ENCODE results near the gene TMEM131.

TMEM131 gene

DNA sequence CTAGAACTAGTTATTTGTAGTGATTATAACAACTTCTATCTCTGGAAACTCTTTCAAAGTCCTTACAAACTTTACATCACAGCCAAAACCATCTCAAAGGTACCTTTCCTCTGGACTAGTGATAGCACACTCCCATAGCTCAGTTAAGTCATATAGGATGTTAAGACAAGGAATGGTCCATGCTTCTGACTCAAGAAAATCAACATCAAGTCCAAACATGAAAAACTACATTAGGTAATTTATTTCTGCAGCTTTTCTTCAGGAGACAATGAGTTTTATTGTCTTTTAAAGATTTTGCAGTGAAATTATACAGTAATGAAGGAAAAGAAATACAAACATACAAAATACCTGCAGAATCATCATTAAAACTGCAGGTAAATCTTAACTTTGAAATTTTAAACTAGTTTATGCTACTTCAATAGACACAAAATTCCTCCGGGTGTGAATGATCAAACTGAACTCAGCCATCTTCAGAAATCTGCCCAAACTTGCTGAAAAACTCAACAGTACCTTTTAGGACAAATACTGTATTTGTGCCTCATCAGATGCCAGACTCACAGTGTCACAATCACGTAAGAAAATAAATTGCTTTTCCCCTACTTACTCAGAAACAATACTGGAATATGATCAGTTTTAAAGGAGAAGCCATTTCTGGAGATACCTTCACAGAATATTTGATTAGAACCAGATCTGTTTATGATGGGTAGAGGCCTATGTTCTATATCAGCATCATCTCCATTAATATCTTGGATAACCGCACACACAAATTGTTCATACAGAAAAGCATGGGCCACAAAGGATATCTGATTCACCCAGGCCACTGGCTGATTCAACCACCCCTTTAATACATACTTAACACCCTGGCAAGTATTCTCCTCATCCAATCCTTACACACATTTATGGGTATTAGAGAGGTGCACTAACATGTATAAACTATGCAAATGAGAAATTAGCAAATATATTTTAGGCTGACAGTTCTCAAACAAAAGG, 2.6 kb downstream of the TMEM131 start:
- DNase-seq (ENCODE audit: low read depth): no peak

DNA sequence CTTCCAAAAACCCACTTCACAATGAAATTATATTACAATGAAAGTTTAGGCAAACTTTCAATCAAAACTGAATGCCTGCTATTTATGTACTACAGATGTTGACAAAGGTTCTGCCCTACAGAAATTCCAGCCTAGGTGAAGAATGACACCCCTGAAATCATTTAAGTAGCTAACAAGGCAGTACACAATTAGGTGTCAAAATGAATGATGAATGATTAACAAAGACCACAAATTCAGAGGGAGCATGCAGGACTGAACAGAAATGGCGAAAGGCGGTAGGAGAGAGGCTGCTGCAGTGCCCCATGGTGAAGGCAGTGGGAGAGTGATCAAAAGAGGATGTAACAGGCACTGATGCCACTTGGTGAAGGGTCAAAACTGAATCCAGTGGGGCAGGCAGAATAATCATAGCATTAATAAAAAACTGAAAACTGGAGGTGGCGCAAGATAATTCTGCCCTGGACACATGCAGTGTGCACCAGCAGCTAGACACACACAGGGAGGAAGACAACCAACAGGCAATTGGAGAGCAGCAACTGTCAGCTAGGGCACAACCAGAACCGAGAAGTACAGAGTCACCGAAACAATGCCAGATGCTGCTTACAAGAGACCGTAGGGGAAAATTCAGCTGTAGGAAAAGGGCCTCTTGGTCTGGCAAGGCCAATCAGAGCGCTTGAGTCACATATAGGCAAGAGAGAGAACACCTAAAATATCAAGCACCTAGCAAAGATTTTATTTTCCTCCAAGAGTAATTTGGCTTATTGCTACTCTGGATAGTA, 4.5 kb downstream of the TMEM131 start:
- no peak for DNase-seq (ENCODE audit: low read depth)

DNA sequence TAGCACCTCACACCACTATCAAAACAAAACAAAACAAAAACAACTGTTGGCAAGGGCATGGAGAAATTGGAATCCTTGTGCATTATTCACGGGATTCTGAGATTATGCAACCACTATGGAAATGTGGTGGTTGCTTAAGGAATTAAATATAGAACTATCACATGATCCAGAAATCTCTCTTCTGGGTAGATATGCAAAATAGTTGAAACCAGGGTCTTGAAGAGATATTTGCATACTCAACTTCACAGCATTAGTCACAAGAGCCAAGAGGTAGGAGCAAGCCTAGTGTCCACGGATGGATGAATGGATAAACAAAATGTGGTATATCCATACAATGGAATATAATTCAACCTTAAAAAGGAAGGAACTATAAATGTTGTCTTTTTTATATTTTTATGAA, 7.0 kb downstream of the TMEM131 start:
- no peak for DNase-seq (ENCODE audit: low read depth)

DNA sequence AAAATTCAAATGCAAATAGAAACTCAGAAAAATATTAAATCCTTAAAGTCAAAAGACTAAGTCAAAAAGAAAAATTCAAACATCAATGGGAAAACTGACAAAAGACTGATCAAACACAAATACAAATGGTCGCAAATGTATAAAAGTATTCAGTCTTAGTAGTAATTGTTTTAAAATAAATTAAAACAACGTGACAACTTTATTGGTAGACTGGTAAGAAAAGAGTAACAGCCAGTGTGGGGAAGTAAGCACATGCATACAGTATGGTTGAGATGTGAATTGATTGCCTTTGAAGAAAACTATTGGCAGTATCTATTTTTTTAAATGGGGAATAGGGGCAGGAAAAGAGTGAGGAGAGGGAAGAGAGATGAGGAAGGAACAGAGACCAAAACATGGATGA, 9.8 kb downstream of the TMEM131 start:
- DNase-seq (ENCODE audit: low read depth): no peak

DNA sequence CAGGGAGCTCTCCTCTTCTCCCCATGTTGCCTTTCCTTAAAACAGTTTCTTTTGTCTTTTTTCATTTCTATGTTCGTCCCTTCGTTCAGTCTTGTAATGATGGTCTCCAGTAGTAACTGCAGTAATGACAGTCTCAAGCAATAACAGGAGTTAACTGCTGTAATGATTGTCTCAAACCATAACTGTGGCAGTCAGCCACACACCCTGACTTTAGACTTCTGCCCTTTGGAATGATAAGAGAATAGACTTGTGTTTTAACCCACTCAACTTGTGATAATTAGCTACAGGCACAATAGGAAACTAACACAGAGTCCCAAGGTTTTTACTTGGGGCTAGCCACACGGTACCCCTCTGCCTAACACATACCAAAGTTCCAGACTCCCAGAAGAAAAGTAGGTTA, 12.1 kb downstream of the TMEM131 start:
- no peak for DNase-seq (ENCODE audit: low read depth)

DNA sequence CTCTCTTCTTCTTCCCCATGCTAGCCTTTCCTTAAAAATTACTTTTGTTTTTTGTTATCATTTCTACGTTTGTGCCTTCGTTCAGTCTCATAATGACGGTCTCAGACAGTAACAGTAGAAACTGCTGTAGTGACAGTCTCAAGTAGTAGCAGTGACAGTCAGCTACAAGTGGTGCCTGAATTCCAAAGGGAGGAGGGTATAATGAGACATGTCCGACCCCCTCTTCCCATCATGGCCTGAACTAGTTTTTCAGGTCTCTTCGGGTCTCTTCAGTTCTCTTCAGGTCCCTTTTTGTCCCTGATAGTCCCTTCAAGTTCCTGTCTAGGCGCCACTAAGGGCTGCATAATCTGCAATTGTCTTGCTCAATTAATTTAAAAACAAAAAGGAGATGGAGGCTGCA, 12.6 kb downstream of the TMEM131 start:
- no peak for DNase-seq (ENCODE audit: low read depth)

DNA sequence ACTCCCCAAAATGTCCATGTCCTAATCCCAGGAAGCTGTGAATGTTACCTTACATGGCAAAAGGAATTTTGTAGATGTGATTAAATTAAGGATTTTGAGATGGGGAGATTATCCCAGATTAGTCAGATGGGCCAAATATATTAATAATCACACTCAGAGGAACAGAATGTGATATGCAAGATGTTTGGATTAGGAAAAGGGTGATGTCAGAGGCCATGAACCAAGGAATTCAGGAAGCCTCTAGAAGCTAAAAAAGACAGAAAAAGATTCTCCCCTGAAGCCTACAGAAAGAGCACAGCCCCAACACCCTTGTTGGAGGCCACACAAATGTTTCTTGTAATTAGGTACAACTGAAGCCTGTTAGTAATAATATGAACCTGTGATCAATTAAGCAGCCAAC, 13.1 kb downstream of the TMEM131 start:
- DNase-seq (ENCODE audit: low read depth): no peak

DNA sequence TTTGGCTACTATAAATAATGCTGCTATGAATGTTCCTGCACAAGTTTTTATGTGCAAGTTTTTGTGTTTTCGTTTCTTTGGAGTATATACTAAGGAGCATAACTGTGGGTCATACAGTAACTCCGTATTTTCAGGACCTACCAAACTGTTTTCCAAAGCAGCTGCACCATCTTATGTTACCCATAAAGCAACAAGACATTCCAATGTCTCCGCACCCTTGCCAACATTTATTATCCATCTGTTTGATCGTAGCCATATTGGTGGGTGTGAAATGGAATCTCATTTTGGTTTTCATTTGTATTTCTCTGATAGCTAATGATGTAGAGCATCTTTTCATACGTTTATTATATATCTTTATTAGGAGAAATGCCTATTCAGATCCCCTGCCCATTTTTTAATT, 13.8 kb downstream of the TMEM131 start:
- DNase-seq (ENCODE audit: low read depth): no peak

DNA sequence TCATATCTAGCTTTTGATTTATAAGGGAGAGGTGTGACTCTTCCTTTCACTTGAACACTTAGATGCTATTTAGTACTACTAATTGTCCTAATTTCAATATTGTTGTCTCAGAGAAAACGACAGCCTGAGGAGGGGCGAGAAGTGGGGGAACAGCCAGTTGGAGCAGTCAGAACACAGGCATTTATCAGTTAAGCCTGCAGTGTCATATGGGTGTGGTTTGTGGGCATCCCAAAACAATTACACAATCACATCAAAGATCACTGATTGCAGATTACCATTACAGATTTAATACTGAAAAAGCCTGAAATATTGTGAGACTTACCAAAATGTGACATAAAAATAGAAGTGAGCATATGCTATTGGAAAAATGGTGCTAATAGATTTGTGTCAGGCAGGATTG, 15.8 kb downstream of the TMEM131 start:
- no peak for DNase-seq (ENCODE audit: low read depth)

DNA sequence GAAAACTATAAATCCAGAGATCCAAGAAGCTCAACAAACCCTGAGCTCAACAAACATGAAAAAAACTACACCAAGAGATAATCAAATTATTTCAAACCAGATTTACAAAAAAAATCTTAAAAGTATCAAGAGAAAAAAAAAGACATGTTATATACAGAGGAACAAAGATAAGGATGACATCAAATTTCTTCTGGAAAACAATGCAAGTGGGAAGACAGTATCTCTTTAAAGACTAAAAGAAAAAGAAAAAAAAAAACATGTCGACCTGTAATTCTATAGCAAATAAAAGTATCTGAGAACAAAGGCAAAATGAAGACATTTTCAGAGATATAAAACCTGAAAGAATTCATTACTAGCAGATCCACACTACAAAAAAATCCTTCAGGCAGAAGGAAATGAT, 21.3 kb downstream of the TMEM131 start:
- no peak for DNase-seq (ENCODE audit: low read depth)

DNA sequence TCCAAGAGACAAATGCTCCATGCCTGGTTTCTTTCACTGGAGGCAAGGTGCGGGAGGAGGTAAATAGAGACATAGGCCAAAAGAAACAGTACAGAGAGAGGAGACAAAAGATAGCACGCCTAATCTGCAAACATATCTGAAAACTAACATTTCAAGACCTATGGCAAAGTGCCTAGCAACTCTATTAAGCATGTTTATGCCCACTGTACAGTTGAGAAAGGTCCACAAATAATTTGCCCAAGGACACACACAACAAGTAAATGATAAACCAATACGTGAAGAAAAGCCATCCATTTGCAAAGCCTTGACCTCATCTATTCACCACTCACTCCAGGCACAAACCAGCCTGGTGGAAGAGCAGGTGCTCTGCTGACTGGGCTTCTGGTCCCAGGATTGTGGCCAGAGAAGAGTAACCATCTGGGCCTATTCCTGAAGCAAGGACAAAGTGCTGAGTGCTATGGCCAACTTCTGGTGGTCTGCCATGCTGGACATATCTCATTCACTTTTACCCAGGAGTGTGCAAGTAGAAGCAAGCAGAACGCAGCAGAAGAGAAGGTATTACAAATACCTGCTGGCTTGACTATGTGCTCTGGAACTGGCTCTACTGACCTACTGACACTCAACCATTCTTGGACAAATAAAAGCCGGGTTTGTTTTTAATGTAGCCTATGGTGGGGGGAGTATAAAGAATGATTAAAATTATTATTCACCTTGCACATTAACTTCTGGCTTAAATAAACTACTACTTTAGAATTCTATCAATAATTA, 25.3 kb downstream of the TMEM131 start:
- no peak for DNase-seq (ENCODE audit: low read depth)

DNA sequence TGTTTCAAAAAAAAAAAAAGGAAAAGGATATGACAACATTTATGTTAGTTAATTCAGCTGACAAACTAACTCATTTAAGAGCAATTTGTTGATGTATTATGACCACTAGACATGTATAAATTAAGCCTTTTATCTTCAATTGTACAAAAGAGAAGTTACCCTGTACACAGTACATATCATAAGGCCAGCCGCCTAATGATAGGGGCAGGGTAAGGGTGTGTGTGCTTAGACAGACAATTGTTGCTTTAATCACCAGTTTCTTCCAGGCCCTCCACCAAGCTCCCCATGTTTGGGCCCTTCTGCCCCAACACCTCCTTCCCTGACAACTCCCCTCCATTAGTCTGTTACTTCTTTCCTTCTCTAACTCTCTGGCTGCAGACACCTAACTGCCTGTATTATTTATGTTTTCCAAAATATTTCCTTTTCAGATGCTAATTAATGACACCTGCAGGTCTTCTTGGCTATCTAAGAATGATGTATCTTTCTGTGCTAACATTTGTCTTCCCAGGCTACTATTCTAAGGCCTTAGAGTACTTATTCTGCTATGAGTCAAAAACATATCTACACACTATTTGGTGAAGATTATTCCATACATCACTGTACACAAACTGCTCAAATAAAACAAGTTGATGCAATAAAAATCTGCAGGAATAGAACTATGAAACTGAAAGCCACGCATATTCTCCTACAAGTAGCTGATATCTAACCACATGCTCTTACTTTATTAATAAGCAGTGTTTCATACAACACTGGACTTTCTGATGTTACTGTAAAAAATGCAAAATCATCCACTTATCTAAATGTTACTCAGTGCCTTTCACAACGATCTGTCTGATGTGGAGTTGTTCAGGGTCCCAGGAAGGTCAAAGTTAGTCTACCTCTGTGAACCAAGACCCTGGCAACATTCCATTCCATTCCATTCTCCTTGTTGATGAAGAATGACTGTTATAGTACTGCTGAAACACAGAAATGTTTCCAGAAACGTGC, 26.4 kb downstream of the TMEM131 start:
- DNase-seq (ENCODE audit: low read depth): no peak

DNA sequence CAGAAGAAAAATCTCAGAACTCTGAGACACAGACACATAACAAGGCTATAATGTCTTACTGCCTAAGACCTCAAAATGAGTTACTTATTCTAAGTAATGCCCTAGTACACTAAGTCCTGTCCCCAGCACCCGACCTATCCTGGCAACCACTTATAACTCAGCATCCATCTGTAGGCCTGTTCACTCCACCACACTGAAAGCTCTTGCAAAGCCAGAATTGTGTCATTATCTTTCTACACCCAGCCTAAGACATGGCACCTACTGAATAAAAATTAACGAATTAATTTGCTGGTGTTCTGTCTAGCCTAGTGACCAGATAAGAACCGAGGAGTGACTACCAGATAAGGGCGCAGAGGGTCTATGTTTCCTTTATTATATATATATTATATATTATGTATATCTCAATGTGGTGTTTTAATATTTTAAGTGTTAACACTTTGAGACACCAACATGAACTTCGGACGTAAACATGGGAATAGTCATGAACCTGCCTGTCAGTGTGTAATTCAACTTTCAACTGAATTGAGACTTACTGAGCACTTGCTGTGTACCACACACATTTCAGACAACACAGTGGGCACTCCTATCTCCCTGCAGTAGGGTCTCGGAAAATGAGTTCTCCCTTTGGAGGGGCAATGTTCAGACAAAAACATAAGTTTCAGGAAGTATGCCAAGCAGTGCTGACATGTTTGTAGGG, 27.7 kb downstream of the TMEM131 start:
- DNase-seq (ENCODE audit: low read depth): no peak

DNA sequence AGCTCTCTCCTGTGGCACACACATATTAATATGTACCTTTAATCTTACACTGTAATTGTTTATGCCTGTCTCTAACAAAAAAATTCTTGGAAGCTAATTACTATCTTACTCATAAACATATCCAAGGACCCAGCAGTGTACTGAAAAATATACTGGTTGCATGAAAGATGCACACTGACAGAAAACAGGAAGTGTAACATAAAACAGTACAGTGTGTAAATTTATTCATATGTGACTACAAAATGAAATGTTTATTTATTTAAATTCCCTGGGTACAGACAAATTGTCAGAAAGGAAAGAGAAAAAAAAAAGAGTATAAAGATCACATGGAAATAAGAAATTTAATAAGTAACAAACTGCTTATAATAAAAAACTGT, 28.5 kb downstream of the TMEM131 start:
- no peak for DNase-seq (ENCODE audit: low read depth)

DNA sequence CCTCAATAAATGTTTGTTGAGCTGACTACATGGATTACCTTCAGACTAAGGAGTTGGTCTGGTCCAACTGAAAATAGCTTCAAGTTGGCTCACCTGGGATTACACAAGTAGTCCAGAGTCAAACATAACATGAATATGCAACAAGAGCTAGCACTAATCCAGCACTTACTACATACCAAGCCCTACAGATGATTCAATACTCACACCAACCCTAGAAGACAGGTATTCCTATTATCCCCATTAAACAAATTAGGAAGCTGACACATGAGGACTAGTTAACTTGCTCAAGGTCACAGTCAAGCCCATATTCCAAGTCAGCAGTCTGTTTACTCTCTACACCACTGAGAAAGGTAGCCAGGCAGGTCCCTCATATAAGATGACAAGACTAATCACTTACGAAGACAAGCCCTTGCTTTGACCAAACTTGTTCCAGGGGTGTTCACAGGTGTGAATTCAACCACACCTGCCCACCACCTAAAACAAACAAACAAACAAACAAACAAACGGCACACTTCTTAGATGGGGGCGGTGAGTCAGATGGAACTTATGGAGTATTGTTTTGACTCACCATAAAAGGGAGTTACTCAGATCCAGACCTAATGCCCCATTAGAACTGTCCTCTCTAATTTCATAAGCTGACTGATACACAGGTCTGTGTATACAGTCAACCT, 29.1 kb downstream of the TMEM131 start:
- no peak for DNase-seq (ENCODE audit: low read depth)

DNA sequence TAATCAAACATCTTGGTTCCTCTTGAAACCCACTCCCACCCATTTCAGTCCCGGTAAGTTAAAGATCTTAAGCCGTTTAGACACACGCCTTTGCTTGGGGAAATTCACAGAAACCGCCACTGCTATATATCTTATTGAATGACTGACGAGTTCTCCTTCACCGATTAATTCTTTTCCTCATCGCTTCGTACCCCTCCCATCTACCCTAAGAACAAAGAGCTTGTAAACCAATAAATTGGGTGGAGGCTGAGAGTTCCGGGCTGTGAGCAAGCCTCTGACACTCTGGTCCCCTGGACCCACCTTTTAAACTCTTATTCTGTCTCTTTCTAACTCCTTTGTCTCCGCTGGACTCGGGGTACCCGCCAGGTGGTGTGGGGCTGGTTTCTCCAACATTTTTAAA, 30.6 kb downstream of the TMEM131 start:
- no peak for DNase-seq (ENCODE audit: low read depth)

DNA sequence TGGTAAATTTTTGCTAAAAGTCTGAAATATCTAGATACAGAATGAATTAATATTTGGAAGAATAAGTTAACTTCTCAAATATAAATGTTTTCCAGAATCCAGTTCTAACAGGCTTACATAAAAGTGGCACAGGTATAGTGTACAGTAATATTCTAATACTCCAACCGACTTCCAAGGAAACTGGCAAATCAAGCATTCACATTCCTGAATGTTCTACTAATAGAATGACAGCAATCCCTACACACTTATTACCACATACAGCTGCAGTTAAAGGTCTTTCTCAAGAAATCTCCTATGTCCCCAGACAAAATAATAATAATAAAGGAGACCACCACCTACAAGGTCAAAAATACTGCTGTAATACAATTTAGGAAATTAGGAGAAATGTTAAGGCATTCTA, 31.9 kb downstream of the TMEM131 start:
- DNase-seq (ENCODE audit: low read depth): no peak

DNA sequence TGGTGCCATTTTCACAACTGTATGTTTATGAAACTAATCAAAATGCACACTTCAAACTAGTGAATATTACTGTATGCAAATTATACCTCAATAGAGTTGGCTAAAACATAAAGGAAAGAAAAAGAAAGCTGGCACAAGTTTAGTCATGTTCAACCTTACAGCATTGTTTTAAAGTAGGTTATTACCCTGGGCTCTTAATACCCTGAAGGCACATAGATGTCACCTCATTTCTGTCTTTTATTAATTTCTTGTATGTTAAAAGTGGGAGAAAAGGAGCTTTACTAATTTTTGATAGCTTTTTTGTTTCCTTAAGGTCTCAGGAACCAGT, 32.7 kb downstream of the TMEM131 start:
- DNase-seq (ENCODE audit: low read depth): no peak

DNA sequence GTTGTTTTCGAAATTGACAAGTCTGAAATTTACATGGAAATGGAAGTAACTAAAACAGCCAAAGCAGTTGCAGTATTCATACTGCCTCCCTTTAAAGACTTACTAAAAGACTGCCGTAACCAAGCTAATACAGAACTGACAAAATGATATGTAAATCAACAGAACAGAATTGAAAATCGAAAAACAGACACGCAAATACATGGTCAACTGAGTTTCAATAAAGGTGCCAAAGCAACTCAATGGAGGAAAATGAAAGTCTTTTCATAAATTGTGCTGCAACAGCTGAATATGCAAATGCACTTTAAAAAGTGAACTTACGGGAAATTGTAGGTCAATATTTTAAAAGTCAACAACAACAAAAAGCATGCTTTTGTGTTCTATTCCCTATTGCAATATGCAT, 34.2 kb downstream of the TMEM131 start:
- no peak for DNase-seq (ENCODE audit: low read depth)

DNA sequence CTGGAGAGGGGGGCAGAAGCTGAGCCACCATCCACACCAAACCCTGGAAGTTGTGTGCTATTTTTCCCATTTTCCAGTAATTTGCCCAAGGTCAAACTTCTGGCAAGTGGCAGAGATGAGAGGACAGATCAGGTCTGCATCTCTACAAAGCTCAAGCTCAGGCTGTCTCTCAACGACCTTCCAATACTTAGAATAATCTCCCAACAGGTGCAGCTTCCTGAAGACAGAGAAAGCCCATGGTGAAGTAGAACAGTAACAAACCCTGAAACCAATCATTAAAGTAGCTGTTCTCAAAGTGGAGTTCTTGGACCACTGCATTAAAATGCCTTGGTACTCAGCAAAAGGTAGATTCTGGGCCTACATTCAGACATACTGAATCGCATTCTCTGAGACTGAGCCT, 37.6 kb downstream of the TMEM131 start:
- DNase-seq (ENCODE audit: low read depth): no peak

All from stimulated activated CD8-positive, alpha-beta memory T cell treated with anti-CD3 and anti-CD28 coated beads, Interleukin-7, amount 100 ng/mL, for 24 hours (primary cell).